ENCODE results near the gene CTSA. TPM values are rescaled to one million over a fixed set of nuclear protein-coding genes. Genes with fewer than 3 reads are reported as not detected.

Gene CTSA
- total and polyA plus RNA-seq, 3 donors from 2014 or later = 103 to 223 (median 112) TPM

DNA sequence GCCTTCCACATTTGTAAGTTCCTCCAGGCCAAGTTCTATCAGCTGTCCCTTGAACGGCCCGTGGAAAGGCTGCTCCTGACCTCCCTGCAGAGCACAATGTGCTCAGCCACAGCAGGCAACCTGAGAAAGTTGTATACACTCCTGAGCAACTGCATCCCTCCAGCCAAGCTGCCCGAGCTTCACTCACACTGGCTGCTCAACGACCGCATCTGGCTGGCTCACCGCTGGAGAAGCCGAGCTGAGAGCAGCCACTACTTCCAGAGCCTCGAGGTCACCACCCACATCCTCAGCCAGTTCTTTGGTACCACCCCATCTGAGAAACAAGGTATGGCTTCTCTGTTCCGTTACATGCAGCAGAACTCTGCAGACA, 8.1 kb upstream of the CTSA start:
- intact Hi-C loops (cut with DNase I; ENCODE audit: low total_unique reads) = no loop called here
- H3K9me3 ChIP-seq = no peaks in the 10 kb centered on the region
- no peak overlapping the region for H3K27ac ChIP-seq
- H3K36me3 ChIP-seq (ENCODE audit: low read depth, missing control alignments) = no peaks in the 10 kb centered on the region
- peaks cover 17% of the 10 kb centered on the region for H3K4me1 ChIP-seq
- no peaks in the 10 kb centered on the region for H3K27me3 ChIP-seq
- WGBS, 2 donors = 68 to 79% methylated on average over 8 to 9 of the region's 9 CpGs
- TF ChIP-seq, protein P1, sequence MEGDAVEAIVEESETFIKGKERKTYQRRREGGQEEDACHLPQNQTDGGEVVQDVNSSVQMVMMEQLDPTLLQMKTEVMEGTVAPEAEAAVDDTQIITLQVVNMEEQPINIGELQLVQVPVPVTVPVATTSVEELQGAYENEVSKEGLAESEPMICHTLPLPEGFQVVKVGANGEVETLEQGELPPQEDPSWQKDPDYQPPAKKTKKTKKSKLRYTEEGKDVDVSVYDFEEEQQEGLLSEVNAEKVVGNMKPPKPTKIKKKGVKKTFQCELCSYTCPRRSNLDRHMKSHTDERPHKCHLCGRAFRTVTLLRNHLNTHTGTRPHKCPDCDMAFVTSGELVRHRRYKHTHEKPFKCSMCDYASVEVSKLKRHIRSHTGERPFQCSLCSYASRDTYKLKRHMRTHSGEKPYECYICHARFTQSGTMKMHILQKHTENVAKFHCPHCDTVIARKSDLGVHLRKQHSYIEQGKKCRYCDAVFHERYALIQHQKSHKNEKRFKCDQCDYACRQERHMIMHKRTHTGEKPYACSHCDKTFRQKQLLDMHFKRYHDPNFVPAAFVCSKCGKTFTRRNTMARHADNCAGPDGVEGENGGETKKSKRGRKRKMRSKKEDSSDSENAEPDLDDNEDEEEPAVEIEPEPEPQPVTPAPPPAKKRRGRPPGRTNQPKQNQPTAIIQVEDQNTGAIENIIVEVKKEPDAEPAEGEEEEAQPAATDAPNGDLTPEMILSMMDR (IDR thresholded peaks at IDR 0.05) = no peak
- no peak for TF ChIP-seq POLR2A (IDR thresholded peaks at IDR 0.05)
- no peak overlapping the region for H3K4me3 ChIP-seq
- no peak for DNase-seq

GRCh38 chr20:45886590-45887345, 4.4 kb upstream of the CTSA start:
- intact Hi-C loops (cut with DNase I; ENCODE audit: low total_unique reads) = no loop called here
- H3K27me3 ChIP-seq = no peaks in the 10 kb centered on the region
- TF ChIP-seq POLR2A (IDR thresholded peaks at IDR 0.05) = no peak
- TF ChIP-seq, protein P1 (IDR thresholded peaks at IDR 0.05) = no peak
- 87 to 89% methylated on average over 14 to 19 of the region's 19 CpGs for WGBS, 2 donors
- peaks cover 8% of the 10 kb centered on the region for H3K4me1 ChIP-seq
- no peaks in the 10 kb centered on the region for H3K36me3 ChIP-seq (ENCODE audit: low read depth, missing control alignments)
- H3K27ac ChIP-seq = no peak overlapping the region
- H3K9me3 ChIP-seq = no peaks in the 10 kb centered on the region
- no peak overlapping the region for H3K4me3 ChIP-seq
- DNase-seq = no peak

DNA sequence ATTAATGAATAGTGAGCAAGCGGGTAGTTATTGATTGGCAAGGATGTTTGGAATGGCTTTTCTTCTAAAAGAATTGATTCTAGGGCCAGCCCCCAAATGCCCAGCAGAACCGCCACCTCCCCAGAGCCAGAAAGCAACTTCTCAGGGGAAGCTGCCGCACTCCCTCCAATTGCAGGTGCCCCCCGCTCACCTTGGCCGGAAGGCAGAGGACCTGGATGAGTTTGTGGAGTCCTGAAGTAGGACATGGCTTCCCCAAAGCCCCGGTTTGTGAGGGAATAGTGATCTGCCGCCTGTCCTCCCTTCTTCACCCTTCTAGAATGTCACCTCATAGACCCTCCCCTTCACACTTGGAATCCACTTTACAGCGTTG, 3.8 kb upstream of the CTSA start, which contains the start of gene SPATA25:
Gene SPATA25 (minus strand): TSS at position 277 of the 370 bp plus-strand sequence. CDS start 32 bp downstream, at position 245.
- H3K4me3 ChIP-seq = no peak within 1 kb of the TSS
- H3K27me3 ChIP-seq = no peaks in the 10 kb centered on the region
- H3K9me3 ChIP-seq = no peaks in the 10 kb centered on the region
- H3K4me1 ChIP-seq = peaks cover 13% of the 10 kb centered on the region
- H3K27ac ChIP-seq = no peak within 1 kb of the TSS
- no peak for DNase-seq
- TF ChIP-seq, protein P1 (IDR thresholded peaks at IDR 0.05) = no peak
- TF ChIP-seq POLR2A (IDR thresholded peaks at IDR 0.05) = no peak
- WGBS, 2 donors = 87 to 90% methylated on average over 8 of the region's 8 CpGs
- no peaks in the 10 kb centered on the region for H3K36me3 ChIP-seq (ENCODE audit: low read depth, missing control alignments)
- intact Hi-C loops (cut with DNase I; ENCODE audit: low total_unique reads) = no loop called here

DNA sequence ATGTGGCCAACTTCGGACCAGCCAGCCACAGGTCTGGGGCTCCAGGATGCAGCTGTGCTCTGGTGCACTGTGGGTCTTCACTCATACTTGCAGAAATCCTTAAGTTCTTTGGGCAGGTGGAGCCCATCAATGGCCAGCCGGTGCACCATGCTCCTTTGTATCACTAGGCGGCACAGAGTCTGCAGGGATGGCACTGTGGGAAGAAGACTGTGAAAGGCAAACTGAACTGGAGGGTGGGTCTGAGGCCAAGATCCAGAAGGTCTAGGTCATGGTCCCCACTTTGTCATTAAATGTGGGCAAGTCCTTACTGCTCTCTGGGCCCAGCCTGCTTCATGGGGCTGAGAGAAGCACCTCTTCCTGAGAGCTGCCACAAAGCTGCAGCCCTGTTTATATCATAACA, 2.5 kb upstream of the CTSA start:
- no peak overlapping the region for H3K4me3 ChIP-seq
- no peak for DNase-seq
- intact Hi-C loops (cut with DNase I; ENCODE audit: low total_unique reads) = no loop called here
- no peaks in the 10 kb centered on the region for H3K27me3 ChIP-seq
- TF ChIP-seq, protein P1 (IDR thresholded peaks at IDR 0.05) = no peak
- no peak for TF ChIP-seq POLR2A (IDR thresholded peaks at IDR 0.05)
- WGBS, 2 donors = 77 to 82% methylated on average over 3 of the region's 3 CpGs
- no peaks in the 10 kb centered on the region for H3K9me3 ChIP-seq
- no peaks in the 10 kb centered on the region for H3K36me3 ChIP-seq (ENCODE audit: low read depth, missing control alignments)
- peaks cover 13% of the 10 kb centered on the region for H3K4me1 ChIP-seq
- H3K27ac ChIP-seq = no peak overlapping the region

Data from testis (tissue), 3 donors.